ENCODE results near the gene KCNJ6.

KCNJ6 gene

GRCh38 chr21:37904856-37905255 is 11.4 kb downstream of the KCNJ6 start:
- no peak for DNase-seq

- no peak for DNase-seq
These were observed 12.9 kb downstream of the KCNJ6 start for GRCh38 chr21:37903396-37903795.

GRCh38 chr21:37899146-37899545 is 17.1 kb downstream of the KCNJ6 start:
- no peak for DNase-seq

DNA sequence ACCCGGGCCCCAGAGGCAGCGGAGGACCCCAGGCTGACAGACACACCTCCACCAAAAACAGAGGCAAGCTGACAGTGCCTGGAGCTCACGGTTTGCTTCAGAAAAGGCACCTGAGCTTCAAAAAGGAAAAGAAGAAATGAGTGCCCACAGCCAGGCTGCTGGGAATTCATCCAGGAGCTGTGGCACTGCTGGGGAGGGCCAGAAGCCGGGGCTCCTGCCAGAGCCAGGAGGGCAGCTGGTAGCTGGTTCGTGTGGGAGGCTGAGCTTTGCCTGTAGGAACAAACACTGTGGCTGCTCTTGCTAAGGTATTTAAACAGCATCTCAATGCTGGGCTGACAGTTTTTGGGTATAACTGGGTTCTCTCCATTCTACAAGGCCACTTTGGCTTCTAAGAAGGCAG is 19.5 kb downstream of the KCNJ6 start:
- DNase-seq, result no peak

DNA sequence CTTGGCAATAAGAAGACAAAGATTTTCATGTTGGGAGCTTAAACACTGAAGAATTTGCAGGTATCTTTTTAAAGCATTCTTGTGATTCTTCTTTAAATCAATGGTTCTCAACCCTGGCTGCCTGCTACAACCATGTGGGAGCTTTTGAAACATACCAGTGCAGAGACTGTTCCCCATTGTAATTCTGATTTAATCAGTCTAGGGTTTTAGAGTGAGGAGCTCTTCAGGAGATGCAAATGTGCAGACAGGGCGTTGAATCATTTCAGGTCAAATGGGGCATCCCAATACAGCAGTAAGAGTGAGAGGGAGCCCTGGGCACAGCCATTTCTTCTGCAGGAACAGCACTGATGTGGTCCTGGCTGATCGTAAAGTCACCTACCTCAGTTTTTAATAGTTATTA is 24.3 kb downstream of the KCNJ6 start:
- no peak for DNase-seq

DNA sequence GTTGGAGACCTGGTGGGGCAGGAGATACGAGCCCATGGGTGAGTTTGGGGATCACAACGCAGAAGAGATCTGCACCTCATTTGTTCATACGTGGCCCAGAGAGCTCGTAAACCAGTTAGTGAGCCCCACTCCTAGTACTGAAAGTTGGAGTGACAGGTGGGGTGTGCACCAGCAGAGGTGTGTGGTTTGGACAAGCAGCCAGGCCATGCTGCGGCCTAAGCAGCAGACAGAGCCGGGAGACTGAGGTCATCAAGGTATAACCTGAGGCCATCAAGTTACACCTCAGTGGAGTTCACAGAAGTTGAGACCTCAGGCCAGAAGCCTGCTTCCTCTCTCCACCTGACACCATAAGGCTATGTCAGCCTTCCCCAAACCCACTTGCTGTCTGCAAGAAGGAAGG is 27.6 kb downstream of the KCNJ6 start:
- no peak for DNase-seq

GRCh38 chr21:37886726-37887299 is 29.4 kb downstream of the KCNJ6 start:
- no peak for DNase-seq

GRCh38 chr21:37886120-37886519 is 30.1 kb downstream of the KCNJ6 start:
- no peak for DNase-seq

DNA sequence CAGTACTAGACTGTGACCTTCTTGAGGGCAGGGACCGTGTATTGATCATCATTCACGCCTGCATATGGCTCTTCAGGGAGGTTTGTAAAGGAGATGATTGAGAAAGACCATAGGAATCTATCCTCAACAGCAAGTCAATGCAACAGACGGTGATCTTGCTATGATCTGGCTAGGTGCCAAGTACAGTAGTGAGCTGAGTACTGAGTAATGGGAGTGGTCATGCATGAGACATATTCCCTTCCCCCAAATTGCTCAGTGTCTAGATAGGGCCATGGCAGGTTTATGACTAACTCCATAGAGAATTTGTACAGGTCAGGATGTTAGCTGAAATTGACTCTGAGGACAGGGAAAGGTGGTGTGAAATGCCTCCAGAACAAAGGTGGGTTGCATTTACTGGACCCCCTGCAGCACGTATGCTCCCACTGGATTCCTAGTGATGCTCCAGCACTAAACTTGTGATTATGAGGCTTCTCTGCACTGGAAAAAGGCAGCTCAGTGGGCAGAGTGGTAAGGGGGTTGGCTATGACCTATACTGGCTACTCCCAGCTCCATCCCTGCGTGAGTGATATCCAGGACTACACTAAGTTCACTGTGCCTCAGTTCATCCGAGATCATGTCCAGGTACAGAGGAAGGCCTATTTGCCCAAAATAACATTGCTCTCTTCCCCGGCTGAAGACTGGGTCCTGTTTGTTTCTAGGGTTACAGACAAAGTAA is 37.2 kb downstream of the KCNJ6 start:
- peak; percentile 0 for DNase-seq

DNA sequence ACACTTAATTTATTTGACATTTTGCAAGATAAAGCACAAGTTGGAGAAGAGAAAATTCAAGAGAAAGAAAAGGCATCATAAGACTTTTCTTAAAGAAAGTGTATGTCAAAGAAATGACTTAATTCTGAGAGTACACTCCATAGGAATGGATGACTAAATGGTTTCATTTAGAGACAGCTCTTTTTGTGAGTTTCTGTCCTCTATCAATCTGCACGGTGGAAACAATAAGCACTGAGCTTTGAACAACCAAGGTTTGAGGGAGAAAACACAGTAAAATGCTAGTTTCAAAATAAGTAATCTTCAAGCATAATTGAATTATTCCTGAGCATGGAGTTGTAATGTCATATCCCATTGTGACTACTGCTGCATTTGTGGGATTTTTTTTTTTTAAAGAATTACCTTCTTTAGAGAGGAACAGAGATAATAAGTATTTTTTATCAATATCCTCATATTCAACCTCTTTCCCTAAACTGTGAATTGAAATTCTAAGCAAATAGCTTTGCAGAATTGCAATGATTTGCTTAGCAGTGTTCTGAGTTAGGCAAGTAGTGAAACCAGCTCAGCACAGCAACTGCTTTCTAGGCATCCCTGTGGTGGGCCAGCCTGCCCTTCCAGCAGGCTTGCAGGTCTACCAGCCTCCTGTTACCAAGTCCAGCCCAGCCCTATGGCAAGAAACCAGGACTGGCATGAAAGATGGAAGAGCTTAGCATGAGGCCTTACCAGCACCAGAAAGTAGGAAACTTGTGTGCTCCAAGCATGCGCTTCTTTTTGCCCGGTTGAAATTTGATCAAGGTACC is 38.2 kb downstream of the KCNJ6 start:
- no peak for DNase-seq

- no peak for DNase-seq
These were observed 39.1 kb downstream of the KCNJ6 start for GRCh38 chr21:37877171-37877570.

DNA sequence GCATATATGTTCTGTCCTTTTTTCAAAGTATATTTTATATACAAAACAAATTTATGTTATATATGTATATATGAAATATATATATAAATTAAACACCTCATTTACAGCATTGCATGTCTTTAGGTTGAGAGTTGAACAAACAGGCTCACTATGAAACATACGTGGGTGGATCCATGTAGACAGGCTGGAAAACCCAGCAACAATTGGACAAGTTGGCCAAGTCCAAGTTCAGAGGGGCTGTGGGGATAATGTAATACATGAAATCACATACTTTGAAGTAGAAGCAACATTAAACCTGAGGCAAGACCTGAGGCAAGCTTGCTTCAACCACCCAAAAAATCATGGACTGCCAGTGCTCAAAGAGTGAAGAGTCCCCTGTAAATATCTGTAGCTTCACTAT is 39.7 kb downstream of the KCNJ6 start:
- no peak for DNase-seq

GRCh38 chr21:37874904-37875780 is 41.1 kb downstream of the KCNJ6 start:
- DNase-seq, result no peak

DNA sequence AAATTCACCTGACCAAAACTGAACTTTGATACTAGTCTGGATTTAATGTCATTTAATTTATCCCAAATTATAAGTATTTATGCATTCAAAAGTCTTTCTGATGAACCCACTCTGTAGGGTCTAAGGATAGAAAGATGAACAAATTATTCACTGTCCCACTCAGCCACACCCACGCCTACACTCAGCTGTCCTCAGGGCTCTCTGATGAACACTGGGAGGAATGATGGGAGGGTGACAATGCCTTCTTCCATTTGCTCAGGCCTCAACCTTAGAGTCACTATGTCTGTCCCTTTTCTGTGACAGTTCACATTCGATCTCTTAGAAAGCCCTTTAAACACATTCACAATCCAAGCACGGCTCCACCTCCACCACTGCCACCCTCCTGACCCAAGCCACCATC is 41.8 kb downstream of the KCNJ6 start:
- DNase-seq, result no peak

GRCh38 chr21:37873655-37874054 is 42.6 kb downstream of the KCNJ6 start:
- DNase-seq, result no peak

DNA sequence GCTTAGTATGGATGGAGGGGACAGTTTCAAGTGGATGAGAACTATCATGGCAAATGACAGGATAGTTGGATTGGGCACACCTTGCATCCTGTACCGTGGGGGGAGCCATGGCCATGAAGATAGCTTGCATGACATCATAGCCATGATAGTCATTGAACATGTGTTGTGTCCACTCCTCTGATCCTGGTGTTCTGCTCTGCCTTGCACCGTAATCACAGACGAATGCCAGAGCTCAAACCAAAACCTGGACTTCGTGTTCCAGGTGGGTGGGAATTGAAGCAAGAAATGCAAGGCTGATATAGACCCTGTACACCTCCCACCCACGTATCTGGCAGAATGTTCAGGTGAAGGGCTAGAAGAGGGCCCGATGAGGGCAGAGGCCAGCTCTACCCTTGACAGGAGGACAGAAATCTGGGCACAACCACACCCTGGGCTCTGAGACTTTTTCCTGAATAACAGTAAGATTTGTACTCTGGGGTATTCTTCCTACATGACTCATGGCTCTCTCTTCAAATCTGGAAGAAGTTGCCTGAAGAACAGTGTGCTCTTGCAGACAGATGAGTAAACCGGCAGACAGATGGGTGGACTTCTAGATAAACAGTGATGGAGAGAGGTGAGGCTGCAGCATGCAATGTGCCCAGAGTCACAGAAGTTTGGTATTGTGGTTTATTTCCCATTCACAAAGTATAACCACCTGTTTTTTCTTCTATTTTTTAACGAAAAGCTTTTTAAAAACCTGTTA is 45.0 kb downstream of the KCNJ6 start:
- DNase-seq, result no peak

DNA sequence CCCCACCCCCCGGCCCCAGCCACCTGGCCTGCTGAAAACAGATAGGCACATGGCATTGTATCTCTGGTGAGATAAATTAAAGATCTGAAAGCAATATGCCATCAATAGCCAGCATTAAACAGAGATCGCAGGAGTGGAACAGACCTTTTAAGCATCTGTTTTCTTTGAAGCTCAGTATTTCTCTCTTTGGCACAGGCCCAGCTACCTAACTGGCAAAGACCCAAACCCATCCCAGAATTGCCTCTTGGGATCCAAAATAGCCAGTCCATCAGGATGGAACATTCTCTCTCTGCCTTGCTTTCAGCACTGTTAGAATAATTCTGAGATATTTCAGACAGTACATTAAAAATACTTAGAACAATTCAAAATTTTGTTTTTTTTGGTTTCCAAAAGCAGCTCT is 46.0 kb downstream of the KCNJ6 start:
- DNase-seq, result no peak

DNA sequence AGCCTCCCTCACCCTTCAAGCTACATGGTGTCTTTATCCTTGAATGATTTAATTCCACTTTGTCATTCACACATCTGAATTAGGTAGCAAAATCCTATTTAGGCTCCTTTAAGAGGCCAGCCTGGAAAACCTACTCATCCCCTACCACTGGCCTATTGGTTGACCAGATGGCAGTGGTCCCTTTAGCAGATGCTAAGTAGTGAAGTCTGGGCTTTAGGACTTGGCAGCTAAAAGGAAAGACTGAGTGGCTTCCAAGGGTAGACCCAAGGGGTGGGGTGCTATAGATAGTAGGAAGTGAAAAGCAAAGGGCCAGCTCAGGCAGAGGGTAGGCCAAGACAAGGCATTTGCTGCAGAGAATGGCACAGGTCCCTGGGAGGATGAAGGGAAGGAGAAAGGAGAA is 46.6 kb downstream of the KCNJ6 start:
- no peak for DNase-seq

DNA sequence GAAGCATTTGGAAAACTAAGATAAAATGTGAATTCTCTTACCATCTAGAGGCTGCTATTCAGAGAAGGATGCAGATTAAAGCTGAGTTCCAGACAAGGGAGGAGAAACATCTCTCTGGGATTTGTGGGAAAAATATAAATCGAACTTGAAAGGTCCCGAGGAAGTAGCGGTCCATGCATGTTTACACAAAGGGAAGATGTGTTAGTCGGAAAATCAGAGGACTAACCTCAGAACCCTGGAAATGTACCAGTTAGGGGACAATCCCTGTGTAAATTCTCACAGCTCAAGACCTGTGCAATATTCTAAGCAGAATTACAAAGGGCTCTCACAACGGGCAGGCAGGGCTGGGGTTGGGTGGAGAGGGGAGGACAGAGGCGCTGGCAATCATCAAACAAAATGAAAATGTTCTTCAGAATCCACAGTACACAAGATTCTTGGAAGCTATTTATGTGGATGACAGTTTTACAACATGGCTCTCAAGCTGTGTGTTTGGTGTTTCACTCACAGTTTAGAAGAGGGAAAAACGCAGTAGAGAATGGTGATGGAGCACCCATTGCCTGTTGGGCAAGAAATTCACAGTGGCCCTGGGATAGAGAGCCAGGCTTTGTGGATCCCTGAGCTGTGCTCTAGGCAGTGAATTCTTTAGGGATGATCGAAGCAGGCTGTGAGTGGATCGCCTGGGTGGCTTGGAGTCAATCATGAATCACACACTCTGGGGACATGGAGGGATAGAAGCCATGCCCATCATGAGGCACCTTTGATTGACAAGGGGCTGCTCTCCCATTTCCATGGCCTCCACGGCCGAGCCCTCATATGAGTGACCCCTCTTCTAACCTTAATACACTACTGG is 47.6 kb downstream of the KCNJ6 start:
- no peak for DNase-seq

- no peak for DNase-seq
These were observed 50.2 kb downstream of the KCNJ6 start for GRCh38 chr21:37866027-37866426.

DNA sequence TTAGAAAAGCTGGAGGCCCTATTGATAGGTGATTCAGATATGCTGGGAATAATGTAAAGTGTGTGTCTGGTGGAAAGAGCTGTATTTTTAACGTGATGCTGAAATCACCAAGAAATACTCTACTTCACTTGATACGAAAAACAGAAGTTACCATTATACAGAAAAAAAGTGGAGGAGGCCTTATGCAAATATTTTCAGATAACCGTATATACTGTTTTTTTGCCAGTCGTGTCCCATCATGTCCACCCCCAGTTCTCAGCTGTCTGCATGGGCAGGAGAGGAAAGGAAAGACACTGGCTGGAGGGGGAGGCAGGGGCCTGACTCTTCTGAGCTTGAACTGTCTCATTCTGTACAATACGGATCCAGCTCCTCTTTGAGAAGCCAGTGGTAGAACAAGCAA is 51.1 kb downstream of the KCNJ6 start:
- DNase-seq, result no peak

- no peak for DNase-seq
These were observed 52.4 kb downstream of the KCNJ6 start for GRCh38 chr21:37863842-37864241.

All from NCI-H146 (cell line).